GM12874 (cell line): ENCODE results near the gene DDI2.

Experiments
- TF ChIP-seq, protein P1 (sequence below): IDR thresholded peaks from 2 replicates; pipeline ENCODE4 v1.5.1; 2011; ENCODE audit warnings: low read depth, mild to moderate bottlenecking, control low read depth, low read length, moderate library complexity; ENCODE audit not compliant: insufficient read depth

Gene DDI2

GRCh38 chr1:15692121-15692682, 74.9 kb downstream of the DDI2 start:
- TF ChIP-seq, protein P1, sequence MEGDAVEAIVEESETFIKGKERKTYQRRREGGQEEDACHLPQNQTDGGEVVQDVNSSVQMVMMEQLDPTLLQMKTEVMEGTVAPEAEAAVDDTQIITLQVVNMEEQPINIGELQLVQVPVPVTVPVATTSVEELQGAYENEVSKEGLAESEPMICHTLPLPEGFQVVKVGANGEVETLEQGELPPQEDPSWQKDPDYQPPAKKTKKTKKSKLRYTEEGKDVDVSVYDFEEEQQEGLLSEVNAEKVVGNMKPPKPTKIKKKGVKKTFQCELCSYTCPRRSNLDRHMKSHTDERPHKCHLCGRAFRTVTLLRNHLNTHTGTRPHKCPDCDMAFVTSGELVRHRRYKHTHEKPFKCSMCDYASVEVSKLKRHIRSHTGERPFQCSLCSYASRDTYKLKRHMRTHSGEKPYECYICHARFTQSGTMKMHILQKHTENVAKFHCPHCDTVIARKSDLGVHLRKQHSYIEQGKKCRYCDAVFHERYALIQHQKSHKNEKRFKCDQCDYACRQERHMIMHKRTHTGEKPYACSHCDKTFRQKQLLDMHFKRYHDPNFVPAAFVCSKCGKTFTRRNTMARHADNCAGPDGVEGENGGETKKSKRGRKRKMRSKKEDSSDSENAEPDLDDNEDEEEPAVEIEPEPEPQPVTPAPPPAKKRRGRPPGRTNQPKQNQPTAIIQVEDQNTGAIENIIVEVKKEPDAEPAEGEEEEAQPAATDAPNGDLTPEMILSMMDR: no peak

GRCh38 chr1:15693371-15693770, 76.1 kb downstream of the DDI2 start:
- TF ChIP-seq, protein P1: no peak

DNA sequence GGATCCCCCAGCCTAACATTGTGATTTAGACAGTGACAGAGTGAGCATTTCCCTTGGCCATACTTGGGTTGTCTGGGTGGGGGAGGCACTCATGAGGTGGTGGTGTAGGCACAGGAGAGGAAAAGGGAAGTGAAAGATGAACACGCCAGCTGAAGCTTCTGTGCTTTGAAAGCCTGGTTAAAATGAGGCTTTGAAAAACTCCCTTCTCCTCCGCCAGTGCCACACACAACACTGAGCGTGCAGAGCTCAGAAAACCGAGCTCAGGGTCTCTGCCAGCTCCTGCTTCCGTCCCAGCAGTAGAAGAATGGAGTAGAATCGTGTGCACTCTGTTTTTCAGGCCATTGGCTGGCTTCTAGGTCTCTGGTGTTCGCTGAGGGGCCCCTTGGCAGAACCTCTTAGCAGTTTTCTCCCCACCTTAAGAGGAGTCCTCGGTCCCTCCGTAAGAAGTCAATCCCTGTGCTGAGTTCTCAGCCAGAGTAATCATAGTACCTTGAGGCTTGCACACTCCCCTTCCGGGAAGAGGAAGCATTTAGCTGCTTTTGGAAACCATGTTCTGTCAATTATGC, 79.8 kb downstream of the DDI2 start:
- TF ChIP-seq, protein P1: no peak

DNA sequence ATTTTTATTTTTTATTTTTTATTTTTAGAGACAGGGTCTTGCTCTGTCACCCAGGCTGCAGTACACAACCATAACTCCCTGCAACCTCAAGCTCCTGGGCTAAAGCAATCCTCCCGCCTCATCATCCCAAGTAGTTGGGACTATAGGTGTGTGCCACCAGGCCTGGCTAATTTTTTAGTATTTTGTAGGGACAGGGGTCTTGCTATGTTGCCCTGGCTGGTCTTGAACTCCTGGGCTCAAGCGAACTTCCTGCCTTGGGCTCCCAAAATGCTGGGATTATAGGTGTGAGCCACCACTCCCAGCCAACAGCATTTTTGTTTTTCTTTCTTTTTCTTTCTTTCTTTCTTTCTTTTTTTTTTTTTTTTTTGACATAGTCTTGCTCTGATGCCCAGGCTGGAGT, 80.9 kb downstream of the DDI2 start:
- TF ChIP-seq, protein P1: no peak

GRCh38 chr1:15700508-15700907, 83.2 kb downstream of the DDI2 start:
- TF ChIP-seq, protein P1: no peak

DNA sequence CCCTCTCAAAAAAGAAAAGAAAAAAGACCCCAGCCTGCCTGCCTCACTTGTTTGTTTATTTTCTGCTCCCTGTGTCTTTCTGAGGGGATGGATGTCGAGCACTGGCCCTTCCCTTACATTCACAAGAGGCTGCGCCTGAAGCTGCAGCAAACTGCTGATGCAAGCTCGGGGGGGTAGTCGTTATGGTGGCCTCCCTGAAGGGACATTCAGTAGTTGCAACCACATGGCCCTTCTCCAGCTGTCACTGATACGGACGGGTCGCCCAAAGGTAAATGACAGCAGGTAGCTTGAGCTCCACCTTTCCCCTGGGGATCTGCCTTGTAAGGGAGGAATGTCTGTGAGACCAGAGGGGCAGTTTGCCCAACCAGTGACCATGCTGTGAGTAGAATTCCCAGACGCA, 84.5 kb downstream of the DDI2 start:
- TF ChIP-seq, protein P1: no peak

GRCh38 chr1:15702722-15703550, 85.7 kb downstream of the DDI2 start:
- TF ChIP-seq, protein P1: no peak
